T-cell (primary cell): ENCODE measurements around the gene GADL1. TPM values are rescaled to one million over a fixed set of nuclear protein-coding genes. Genes with fewer than 3 reads are reported as not detected.

Experiments used
- ATAC-seq, 4 experiments: fragments of 200-7000 bp in 3 of 4; fragments of 150-1000 bp in 1 of 4; cut with Tn5 transposase; replicated peaks in 1 of 4; 1 replicate in 3 of 4; 2 replicates in 1 of 4; pipeline ENCODE4 v1.10.0; 2021; ENCODE audit warnings: moderate library complexity in 3 of 4, mild to moderate bottlenecking in 2 of 4, moderate number of reproducible peaks in 1 of 4
- CTCF ChIA-PET, 2 donors: fragments of 300-600 bp; sonication (Branson Sonifier 250); formaldehyde crosslinking; loops; one replicate each; lab custom pipeline; 2022; ENCODE audit warnings: antibody characterized with exemption in 2 of 2; lab: Charles Lee
- POLR2A ChIA-PET, 2 donors: fragments of 300-600 bp; sonication (Branson Sonifier 250); formaldehyde crosslinking; loops; one replicate each; lab custom pipeline; 2022; ENCODE audit warnings: antibody characterized with exemption in 2 of 2; lab: Charles Lee
- DNase-seq, 35 experiments: peaks; one replicate each; pipeline versions ENCODE4 v3.0.0 to v3.0.0-alpha.2; 2013 to 2023
- H3K27ac ChIP-seq: one replicate; pipeline ENCODE4 v1.5.1; 2013; ENCODE audit warnings: low read length
- H3K27me3 ChIP-seq, 2 experiments: replicated peaks in 1 of 2; 1 replicate in 1 of 2; 2 replicates in 1 of 2; pipeline versions ENCODE4 v1.6.1 to v1.7.0; 2013; ENCODE audit warnings: low read length in 1 of 2, mixed read lengths in 1 of 2; ENCODE audit not compliant: control insufficient read depth in 2 of 2, insufficient read depth in 2 of 2; ENCODE audit errors: extremely low read depth in 1 of 2
- H3K36me3 ChIP-seq, 2 donors: 1 replicate in 1 of 2; 2 replicates in 1 of 2; pipeline versions ENCODE4 v1.6.1 to v1.7.0; 2013; ENCODE audit warnings: low read length in 1 of 2; ENCODE audit not compliant: control insufficient read depth in 2 of 2, insufficient read depth in 1 of 2; ENCODE audit errors: extremely low read depth in 1 of 2
- H3K4me1 ChIP-seq, 2 experiments: 1 replicate in 1 of 2; 2 replicates in 1 of 2; pipeline versions ENCODE4 v1.6.1 to v1.7.0; 2013; ENCODE audit warnings: low read length in 2 of 2, mixed read lengths in 1 of 2; ENCODE audit not compliant: insufficient read depth in 2 of 2, control insufficient read depth in 1 of 2; ENCODE audit errors: extremely low read depth in 1 of 2
- H3K4me3 ChIP-seq, 2 donors: 1 replicate in 1 of 2; 2 replicates in 1 of 2; pipeline versions ENCODE4 v1.5.1 to v1.7.0; 2013; ENCODE audit warnings: mild to moderate bottlenecking in 2 of 2, low read length in 1 of 2, moderate library complexity in 1 of 2; ENCODE audit not compliant: control insufficient read depth in 1 of 2; ENCODE audit errors: extremely low read depth in 1 of 2
- H3K9me3 ChIP-seq: 2 replicates; pipeline ENCODE4 v1.7.0; 2013
- H3K27ac Mint-ChIP-seq, 2 donors: one replicate each; pipeline ENCODE4 v1.8.0; 2020 to 2021; ENCODE audit warnings: mild to moderate bottlenecking in 2 of 2, mixed read lengths in 2 of 2
- H3K27me3 Mint-ChIP-seq, 2 donors: one replicate each; pipeline ENCODE4 v1.8.0; 2021 to 2022; ENCODE audit warnings: mixed read lengths in 2 of 2
- H3K36me3 Mint-ChIP-seq: one replicate; pipeline ENCODE4 v1.8.0; 2021; ENCODE audit warnings: mixed read lengths
- H3K4me1 Mint-ChIP-seq, 3 donors: one replicate each; pipeline ENCODE4 v1.8.0; 2020 to 2022; ENCODE audit warnings: mixed read lengths in 3 of 3, mild to moderate bottlenecking in 1 of 3
- H3K4me3 Mint-ChIP-seq, 3 donors: one replicate each; pipeline ENCODE4 v1.8.0; 2020 to 2022; ENCODE audit warnings: mild to moderate bottlenecking in 3 of 3, mixed read lengths in 3 of 3, moderate library complexity in 3 of 3
- H3K9me3 Mint-ChIP-seq, 3 donors: one replicate each; pipeline ENCODE4 v1.8.0; 2020 to 2022; ENCODE audit warnings: mixed read lengths in 3 of 3
- WGBS: methylation state at CpG from one replicate; pipeline ENCODE4 v1.1.5; 2013; ENCODE audit warnings: missing lambda C conversion rate; ENCODE audit not compliant: insufficient coverage; 5-methylcytosine and 5-hydroxymethylcytosine counted together
- total RNA-seq, 35 experiments: library from RNA in 6 of 35; stranded (reverse) in 6 of 35; fragments of 120-200 nt in 1 of 35; gene quantifications; one replicate each; pipeline versions ENCODE4 v1.2.1 to v1.2.4 and lab custom pipeline; 2013 to 2026

Gene GADL1
- total RNA-seq, 5 donors from 2014 or later (not counting 1 experiment from before 2014, with no cell fraction given), result not detected

GRCh38 chr3:30766522-30766921 is 127.9 kb downstream of the GADL1 start:
- CTCF ChIA-PET, result interaction anchor here in 1 of 2 donors (0.5 kb wide), 1 partner anchor 89 kb away, joined by 6 read pairs; no protein-coding TSS in a partner anchor
- Mint-ChIP-seq H3K9me3 (no peaks in the 10 kb centered on the region), H3K36me3 (no peaks in the 10 kb centered on the region)

GRCh38 chr3:30764891-30765290 is 129.6 kb downstream of the GADL1 start:
- Histone ChIP-seq H3K36me3 (no peaks in the 10 kb centered on the region), H3K9me3 (no peaks in the 10 kb centered on the region), H3K27ac (no peak overlapping the region), H3K4me3 (no peak overlapping the region), H3K27me3 (no peaks in the 10 kb centered on the region), H3K4me1 (no peaks in the 10 kb centered on the region)
- Mint-ChIP-seq H3K27me3 (peaks cover 3 to 4% of the 10 kb centered on the region in 2 donors), H3K4me1 (peaks cover 3 to 9% (median 3%) of the 10 kb centered on the region in 3 donors), H3K36me3 (no peaks in the 10 kb centered on the region), H3K4me3 (no peak overlapping the region), H3K9me3 (no peaks in the 10 kb centered on the region), H3K27ac (no peak overlapping the region)
- ChIA-PET CTCF (no interaction called here), POLR2A (no interaction called here)
- WGBS, result 60% methylated on average over 1 of the region's 4 CpGs
- DNase-seq, result no peak
- ATAC-seq, result no peak

More at GRCh38 chr3:30766522-30766921, 127.9 kb downstream of the GADL1 start:
- no peak for ATAC-seq
- no peaks in the 10 kb centered on the region for H3K36me3 ChIP-seq
- Mint-ChIP-seq H3K4me3 (no peak overlapping the region), H3K4me1 (peaks cover 3 to 9% (median 3%) of the 10 kb centered on the region in 3 donors), H3K27me3 (peaks cover 0 to 4% of the 10 kb centered on the region in 2 donors), H3K27ac (no peak overlapping the region)
- H3K4me3 ChIP-seq, result no peak overlapping the region
- H3K27me3 ChIP-seq, result no peaks in the 10 kb centered on the region
- H3K9me3 ChIP-seq, result no peaks in the 10 kb centered on the region
- no peak for DNase-seq
- no peak overlapping the region for H3K27ac ChIP-seq
- POLR2A ChIA-PET, result no interaction called here
- H3K4me1 ChIP-seq, result no peaks in the 10 kb centered on the region

DNA sequence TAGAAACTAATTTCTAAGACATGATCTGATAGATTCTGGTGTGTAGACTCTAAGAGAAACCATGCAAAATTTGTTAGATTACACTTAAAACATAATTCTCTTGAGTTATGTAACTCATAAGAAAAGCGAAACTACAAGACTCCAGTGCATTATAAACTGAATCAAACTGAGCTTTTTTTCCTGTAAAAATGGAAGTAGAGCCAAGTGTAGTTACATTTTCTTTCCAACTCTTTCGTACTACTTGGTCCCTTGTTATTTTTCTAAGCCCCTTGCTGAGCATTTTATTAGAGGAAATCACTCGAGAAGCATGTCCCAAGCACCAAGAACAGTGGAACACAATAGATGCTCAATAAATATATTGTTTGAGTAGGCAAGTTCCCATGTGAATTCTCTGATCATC is 130.2 kb downstream of the GADL1 start:
- Histone ChIP-seq H3K36me3 (no peaks in the 10 kb centered on the region), H3K4me1 (no peaks in the 10 kb centered on the region), H3K27ac (no peak overlapping the region), H3K9me3 (no peaks in the 10 kb centered on the region), H3K4me3 (no peak overlapping the region), H3K27me3 (no peaks in the 10 kb centered on the region)
- no CpG with 5 or more reads among the region's 3 CpGs for WGBS
- CTCF ChIA-PET, result no interaction called here
- Mint-ChIP-seq H3K4me1 (peaks cover 3 to 9% (median 3%) of the 10 kb centered on the region in 3 donors), H3K36me3 (no peaks in the 10 kb centered on the region), H3K27ac (no peak overlapping the region), H3K4me3 (no peak overlapping the region), H3K9me3 (no peaks in the 10 kb centered on the region), H3K27me3 (peaks cover 3 to 4% of the 10 kb centered on the region in 2 donors)
- POLR2A ChIA-PET, result no interaction called here
- ATAC-seq (no peak), DNase-seq (no peak)

DNA sequence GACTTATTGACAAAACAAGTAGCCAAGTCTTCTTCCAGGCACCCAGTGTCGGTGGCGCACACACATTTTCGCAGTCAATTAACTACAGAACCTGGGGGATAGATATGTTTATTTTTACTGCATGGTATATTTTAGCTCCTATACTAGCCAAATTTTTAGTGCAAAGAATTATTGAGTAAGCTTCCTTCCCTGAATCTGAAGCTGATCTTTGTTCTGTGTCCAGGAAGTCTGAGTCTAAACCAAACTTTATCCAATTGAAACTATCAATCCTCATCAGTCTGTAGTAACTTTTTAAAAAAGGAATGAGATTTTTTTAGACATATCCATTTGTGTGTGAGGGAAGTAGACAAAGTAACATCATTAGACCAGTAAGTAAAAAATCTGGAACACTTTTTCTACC is 133.1 kb downstream of the GADL1 start:
- CTCF ChIA-PET, result interaction anchor here in 1 of 2 donors (0.6 kb wide), 1 partner anchor 10 kb away, joined by 3 read pairs; no protein-coding TSS in a partner anchor
- POLR2A ChIA-PET, result no interaction called here

GRCh38 chr3:30760737-30761136 is 133.7 kb downstream of the GADL1 start:
- POLR2A ChIA-PET, result no interaction called here
- H3K4me1 ChIP-seq, result no peaks in the 10 kb centered on the region

More for the DNA sequence above, 133.1 kb downstream of the GADL1 start:
- no CpG with 5 or more reads among the region's 3 CpGs for WGBS
- Mint-ChIP-seq H3K4me1 (no peaks in the 10 kb centered on the region), H3K9me3 (no peaks in the 10 kb centered on the region), H3K27ac (no peak overlapping the region), H3K36me3 (no peaks in the 10 kb centered on the region), H3K27me3 (peaks cover 2 to 11% of the 10 kb centered on the region in 2 donors), H3K4me3 (no peak overlapping the region)
- no peaks in the 10 kb centered on the region for H3K9me3 ChIP-seq
- H3K36me3 ChIP-seq, result no peaks in the 10 kb centered on the region
- no peak overlapping the region for H3K4me3 ChIP-seq
- no peaks in the 10 kb centered on the region for H3K4me1 ChIP-seq
- H3K27ac ChIP-seq, result no peak overlapping the region
- H3K27me3 ChIP-seq, result no peaks in the 10 kb centered on the region
- ATAC-seq (no peak), DNase-seq (no peak)

DNA sequence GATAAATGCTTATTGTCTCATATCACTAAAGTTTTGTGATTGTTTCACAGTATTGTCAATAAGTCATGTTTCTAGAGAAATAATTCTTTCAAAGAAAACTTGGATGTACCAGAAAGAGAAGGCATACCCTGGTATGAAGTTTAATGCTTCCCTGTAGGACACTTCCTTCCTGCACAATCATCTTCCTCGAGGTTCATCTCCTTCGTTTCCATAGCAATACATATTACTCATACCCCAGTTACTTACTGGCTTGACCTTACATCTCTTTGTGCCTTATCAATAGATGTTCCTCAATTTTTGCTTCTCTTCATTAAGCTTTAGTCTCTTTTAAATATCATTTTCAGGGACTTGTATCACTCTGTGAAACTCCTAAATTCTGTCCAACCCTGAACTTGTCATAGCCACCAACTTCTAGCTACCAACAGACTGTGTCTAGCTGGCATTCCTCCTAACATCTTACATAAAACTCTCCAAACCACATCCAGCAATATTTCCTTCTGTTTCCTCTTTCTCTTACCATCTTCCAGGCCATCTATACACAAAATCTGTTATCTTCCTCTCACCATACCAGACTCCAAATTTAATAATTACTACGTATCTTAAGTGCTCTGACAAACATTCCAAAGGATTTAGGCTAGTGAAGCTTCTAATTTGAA is 134.3 kb downstream of the GADL1 start:
- ATAC-seq (no peak), DNase-seq (no peak)
- 51% methylated on average over 2 of the region's 3 CpGs for WGBS
- H3K4me3 ChIP-seq, result no peak overlapping the region
- no peak overlapping the region for H3K27ac ChIP-seq
- Mint-ChIP-seq H3K27me3 (peaks cover 0 to 11% of the 10 kb centered on the region in 2 donors), H3K4me1 (no peaks in the 10 kb centered on the region), H3K27ac (no peak overlapping the region), H3K36me3 (no peaks in the 10 kb centered on the region), H3K9me3 (no peaks in the 10 kb centered on the region), H3K4me3 (no peak overlapping the region)
- no peaks in the 10 kb centered on the region for H3K36me3 ChIP-seq
- no peaks in the 10 kb centered on the region for H3K4me1 ChIP-seq
- H3K27me3 ChIP-seq, result no peaks in the 10 kb centered on the region
- ChIA-PET CTCF (no interaction called here), POLR2A (no interaction called here)
- no peaks in the 10 kb centered on the region for H3K9me3 ChIP-seq

More at GRCh38 chr3:30760737-30761136, 133.7 kb downstream of the GADL1 start:
- Mint-ChIP-seq H3K27ac (no peak overlapping the region), H3K4me3 (no peak overlapping the region), H3K4me1 (no peaks in the 10 kb centered on the region), H3K27me3 (peaks cover 0 to 11% of the 10 kb centered on the region in 2 donors), H3K36me3 (no peaks in the 10 kb centered on the region), H3K9me3 (no peaks in the 10 kb centered on the region)
- H3K9me3 ChIP-seq, result no peaks in the 10 kb centered on the region
- no peak overlapping the region for H3K4me3 ChIP-seq
- no peak for ATAC-seq
- no peaks in the 10 kb centered on the region for H3K27me3 ChIP-seq
- WGBS, result no CpG with 5 or more reads among the region's 2 CpGs
- CTCF ChIA-PET, result interaction anchor here in 1 of 2 donors (0.6 kb wide), 1 partner anchor 9 kb away, joined by 3 read pairs; no protein-coding TSS in a partner anchor
- H3K36me3 ChIP-seq, result no peaks in the 10 kb centered on the region
- no peak overlapping the region for H3K27ac ChIP-seq
- DNase-seq, result no peak
